ENCODE results near the gene HYPK.
A peak's percentile ranks its signal among the peaks of the same experiment; 100 is the strongest.

The HYPK gene, protein sequence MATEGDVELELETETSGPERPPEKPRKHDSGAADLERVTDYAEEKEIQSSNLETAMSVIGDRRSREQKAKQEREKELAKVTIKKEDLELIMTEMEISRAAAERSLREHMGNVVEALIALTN

DNA sequence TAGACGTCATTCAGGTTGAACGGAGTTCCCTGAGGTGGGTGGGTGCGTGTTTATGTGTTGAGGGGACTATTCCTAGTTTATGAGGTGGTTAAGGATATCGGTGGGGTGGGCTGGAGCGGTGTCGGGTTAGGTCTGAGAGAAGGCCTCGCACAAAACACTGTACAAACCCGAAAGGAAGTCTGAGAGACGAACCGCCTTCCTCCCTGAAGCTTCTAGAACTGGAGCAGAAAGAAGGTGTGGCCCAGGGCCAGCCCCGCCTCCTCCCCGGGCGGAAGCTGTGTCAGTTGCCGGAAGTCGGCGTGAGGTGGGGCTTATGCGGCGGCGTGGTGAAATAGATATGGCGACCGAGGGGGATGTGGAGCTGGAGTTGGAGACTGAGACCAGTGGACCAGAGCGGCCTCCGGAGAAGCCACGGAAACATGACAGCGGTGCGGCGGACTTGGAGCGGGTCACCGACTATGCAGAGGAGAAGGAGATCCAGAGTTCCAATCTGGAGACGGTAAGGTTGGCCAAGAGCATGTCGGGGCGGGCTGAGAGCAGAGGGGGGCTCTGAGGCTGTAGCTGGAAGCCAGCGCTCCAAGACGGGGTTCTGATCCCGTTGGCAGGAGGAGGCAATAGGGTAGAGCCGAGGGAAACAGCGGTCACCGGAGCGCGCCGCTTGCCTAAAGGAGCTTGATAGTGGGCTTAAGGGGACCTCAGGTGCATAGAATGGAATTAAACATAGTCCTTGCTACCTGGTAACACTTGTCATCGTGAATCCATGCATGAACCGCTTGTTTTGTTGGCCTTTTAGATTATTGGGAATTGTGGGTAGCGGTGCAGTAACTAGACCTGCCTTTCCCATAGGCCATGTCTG is at the start of gene HYPK:
Gene HYPK, plus strand, starts transcription at position 314 of the 856 bp plus-strand sequence. Its CDS starts 24 bp downstream, at position 338.
- DNase-seq (ENCODE audit: low read depth in 3 of 3) = peak; percentile 80 to 89 (median 87)

DNA sequence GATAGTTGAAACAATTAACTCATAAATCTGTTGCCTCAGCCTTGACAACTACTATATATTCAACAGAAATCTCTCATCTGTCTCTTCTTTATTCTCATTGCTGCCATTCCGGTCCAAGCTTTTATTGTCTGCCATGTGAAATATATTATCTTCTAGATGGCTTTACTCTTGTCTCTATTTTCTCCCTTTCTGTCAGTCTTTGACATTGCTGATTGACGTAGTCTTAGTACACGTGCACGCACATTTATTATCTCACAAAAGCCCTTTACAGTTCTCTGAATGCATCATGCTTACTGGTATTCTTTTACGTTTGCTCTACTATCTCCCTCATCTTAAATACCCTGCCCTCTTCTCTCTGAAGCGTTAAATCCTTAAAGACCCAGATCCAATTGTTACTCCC is 48.5 kb upstream of the HYPK start:
- DNase-seq (ENCODE audit: low read depth in 3 of 3) = no peak

DNA sequence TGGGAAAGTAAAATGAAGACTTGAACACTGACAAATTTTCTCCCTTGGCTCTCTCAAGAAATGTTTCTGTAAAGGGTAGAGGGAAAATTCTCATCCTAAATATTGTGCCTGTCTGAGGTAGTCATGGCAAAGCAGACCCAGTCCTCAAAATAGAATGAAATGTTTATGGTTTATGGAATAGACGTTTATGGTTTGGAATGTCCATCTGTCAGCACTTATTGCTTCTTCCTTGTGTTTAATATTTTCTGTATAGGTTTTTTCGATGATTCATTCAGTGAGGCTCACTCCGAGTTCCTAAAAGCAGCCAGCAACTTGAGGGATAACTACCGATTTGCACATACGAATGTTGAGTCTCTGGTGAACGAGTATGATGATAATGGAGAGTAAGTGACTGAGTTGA is 37.6 kb upstream of the HYPK start:
- no peak for DNase-seq (ENCODE audit: low read depth in 3 of 3)

DNA sequence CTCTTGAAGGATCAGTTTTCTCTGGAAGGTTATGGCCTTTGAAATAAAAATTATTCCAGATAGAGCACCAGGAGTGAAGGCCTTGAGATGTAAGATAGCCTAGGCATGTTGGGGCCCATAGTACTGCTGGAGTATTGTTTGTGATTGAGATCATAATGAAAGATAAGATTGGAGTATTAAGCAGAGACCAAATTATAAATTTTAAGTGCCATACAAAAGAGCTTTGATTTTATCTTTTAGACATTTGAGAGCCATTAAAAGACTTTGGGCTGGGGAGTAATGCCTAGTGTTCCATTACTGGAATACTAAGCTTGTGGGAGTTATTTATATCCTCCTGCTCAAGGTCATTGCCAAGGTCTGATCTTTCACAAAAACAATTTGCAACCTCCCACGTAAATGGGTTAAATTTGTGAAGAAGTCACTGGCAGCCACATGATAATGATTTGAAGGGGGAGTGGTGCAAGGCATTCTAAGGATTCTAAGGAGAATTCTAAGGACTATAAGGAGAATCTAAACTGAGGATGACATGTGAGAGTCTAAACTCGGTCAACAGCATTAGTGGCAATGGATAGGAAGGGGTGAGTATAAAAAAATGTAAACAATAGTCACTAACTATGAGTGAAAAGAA is 36.5 kb upstream of the HYPK start:
- no peak for DNase-seq (ENCODE audit: low read depth in 3 of 3)

DNA sequence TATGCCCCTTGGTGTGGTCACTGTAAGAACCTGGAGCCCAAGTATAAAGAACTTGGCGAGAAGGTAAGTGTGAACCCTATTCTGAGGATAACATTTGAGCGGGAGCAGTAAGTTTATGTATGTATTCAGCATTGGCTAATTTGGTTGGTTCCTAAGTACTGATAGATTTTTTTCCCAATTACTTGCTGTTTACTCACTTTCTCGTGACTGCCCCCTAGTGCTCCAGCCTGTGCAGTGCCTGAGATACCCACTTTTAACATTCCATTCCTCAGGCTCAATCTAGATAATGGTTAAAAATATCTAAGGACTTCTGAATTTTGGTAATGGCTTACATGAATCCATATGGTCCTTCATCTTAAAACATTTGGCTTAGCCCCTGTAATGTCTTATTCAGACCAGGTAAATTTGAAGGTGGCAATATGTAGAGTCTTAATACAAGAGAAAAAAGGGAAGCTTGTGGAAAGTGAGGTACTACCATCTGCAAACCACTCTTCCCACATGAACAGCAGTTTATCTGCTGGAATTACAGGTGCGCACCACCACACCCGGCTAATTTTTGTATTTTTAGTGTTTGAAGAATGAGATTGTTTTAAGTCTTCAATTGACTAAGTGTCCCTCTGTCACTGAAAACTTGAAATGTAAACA is 30.7 kb upstream of the HYPK start:
- peak in 2 of 3 experiments; percentile 33 to 51 for DNase-seq (ENCODE audit: low read depth in 3 of 3)

DNA sequence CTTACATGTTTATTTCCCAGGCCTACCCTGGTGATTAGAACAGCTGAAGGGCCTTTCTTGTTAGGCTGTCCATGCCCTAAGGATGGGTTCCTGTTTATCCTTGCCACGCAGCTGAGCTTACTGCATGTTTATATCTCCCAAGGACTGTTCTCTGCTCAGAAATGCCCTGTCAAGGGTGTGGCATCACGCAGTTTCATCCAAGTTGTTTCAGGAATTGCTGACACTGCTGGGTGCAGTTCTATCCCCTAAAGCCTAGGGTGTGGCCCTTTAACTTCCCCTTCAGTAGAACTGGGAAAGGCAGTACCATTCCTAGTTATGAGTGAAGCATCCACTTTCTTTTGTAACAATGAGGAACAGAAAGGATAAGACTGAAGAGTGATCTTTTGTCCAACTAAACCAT is 28.6 kb upstream of the HYPK start:
- no peak for DNase-seq (ENCODE audit: low read depth in 3 of 3)

DNA sequence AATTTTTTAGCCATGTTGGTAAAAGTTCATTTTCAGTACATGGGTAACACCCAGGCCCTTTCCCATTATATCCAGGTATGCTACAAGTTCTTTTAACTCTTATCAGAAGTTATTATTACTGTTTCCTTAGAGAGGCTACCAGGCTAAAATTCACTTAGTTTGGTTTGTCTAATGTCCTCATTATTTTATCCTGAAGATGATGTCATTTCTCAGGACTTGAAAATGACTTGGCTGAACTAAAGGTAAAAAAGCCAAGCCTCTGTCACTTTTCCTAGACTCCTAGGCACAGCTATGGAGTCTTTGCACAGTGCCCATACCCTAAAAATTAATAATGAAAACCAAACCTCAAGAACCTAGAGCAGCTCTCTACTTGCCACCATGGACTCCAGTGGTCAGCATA is 27.8 kb upstream of the HYPK start:
- no peak for DNase-seq (ENCODE audit: low read depth in 3 of 3)

DNA sequence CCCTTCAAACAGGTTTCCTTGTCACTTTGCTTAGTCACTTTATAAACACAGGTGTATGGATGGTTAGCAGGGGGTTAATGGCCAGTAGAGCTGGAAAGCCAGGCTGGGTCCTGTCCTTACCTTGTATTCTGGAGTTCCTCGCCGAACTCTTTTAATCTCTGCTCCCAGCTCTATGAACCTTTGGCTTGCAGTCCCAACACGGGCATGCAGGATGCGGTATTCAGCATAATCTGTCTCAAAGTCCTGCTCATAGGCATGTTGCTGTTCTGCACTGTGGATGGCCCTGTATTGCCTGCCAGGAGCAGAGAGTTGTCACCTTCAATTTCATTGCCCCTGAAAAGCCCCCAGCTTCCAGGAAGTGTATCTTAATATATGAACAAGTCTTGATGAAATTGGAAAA is 26.3 kb upstream of the HYPK start:
- no peak for DNase-seq (ENCODE audit: low read depth in 3 of 3)

DNA sequence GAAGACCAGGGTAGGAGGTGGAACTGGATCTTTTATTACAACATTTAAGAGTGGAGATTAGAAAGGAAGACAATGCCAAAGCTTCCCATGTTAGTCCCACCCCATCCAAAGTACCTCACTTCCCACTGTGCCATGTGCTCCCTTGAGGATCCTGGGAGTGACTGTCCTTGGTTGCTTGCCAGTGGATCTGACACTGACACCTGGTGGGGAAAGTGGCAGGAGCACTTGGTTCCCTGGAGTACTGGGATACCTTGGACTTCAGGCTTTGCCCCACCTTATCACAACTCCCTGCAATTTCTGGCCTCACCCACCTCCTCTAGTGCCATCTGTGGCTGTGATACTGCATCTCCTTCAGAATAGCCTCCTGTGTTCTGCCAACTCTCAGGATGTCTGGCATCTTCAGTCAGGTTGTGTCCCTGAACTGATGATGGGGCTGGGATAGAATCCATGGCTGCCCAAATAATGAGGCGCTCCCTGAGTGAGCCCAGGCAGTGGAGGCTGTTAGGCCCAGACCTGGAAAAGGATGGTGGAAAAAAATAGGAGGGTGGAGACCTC is 24.9 kb upstream of the HYPK start:
- DNase-seq (ENCODE audit: low read depth in 3 of 3) = no peak

DNA sequence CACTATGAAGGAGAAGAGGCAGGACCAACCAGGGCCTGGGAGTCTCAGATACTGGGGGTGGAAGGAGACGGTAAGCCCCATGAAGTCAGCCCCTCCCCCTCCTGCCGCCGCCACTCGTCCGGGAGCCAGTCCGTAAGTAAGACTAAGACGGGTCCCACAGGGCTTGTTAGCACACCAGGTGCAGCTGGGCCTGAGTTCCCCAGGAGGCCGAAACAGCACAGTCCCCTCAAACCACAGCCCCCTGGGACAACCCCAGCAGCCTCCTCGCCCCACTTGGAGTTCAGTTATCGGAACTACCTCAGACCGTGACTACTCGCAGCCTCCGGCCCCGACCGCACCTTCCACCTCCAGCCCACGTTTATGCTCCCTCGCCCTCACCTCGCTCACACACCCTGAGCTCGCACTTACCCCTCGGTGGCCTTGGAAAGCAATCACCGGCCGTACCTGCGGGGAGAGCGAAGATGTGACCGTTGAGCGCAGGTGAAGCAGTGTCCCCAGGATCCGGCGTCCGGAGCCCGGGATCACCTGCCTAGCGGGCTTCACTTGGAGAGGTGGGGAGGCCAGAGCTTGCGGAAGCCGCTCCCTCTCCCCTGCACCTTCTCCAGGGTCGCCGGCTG is 24.2 kb upstream of the HYPK start:
- DNase-seq (ENCODE audit: low read depth in 3 of 3) = no peak

DNA sequence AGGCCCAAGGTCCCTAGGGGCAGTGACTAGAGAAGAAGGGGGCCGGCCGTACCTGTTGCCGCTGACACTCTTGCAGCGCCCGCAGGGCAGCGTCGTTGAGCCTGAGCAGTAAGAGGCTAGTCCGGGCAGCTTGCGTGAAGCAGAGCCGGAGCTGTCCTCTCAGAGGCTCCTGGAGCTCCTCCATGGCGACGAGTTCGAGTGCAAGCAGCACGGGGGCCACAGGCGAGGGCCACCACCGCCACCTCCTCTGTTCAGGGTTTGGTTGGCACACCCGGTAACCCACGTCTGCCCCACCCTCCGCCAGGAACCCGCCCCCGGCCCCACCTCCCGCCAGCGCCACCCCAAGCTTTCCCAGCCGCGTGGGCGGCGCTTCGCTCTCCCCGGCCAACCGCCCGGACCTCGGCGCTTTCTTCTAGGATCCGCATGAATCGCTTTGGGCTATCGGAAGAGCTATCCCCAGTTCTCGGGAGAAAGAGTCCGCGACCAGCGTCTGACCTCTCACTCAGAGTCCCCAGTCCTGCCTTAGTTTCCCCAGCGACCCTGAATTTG is 23.6 kb upstream of the HYPK start, which contains the start of gene ELL3:
Gene ELL3, minus strand, starts transcription at position 249 of the 549 bp plus-strand sequence. Its CDS starts 65 bp downstream, at position 184.
- DNase-seq (ENCODE audit: low read depth in 3 of 3) = peak; percentile 41 to 77 (median 48)

DNA sequence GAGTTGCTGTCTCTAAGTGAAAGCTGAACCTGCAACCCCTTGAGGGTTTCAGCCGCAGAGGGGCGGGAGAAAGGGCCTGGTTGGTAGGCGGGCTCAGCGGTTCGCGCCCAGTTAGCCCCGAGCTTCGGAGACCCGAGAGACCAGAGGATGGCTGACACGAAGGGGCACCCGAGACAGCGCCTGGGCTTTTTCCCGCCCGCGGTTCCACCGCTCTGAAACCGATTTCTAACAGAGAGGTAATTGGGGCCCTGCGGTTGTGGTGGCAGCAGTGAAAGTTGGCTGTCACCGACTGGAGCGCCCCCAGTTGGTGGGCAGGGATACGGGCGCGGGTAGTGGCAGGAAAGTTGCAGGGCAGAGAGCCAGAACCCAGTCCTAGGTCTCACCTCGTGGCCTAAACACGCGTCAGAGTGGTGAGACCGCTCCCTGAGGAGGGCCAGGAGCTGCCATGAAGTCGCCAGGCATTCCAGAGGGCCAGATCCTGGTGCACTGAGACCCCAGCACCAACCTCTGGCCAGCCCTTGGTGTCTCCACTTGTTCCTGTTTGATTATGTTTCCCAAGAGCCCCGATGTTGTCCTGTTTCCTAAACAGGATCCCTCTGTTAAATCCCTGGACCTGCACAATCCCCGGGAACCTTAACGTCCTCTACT is 23.0 kb upstream of the HYPK start:
- peak; percentile 64 to 88 (median 72) for DNase-seq (ENCODE audit: low read depth in 3 of 3)

DNA sequence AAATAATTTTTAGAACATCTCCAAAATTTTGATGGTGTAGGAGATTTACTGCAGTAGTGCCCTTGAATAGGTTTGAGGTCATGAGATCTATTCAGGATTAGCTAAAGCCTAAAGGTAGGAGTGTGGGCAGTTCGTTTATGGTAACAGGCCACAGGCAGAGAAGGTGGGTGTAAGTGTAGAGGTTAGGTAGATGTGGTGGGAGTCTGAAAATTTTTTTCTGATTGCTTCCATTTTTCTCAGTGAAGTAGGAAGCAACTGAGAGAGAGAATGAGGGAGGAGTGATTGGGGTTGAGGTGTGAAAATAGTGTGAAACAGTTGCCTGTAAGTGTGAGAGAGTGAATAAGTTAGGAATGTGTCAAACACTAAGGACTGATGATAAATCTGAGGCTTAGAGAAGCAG is 21.4 kb upstream of the HYPK start:
- DNase-seq (ENCODE audit: low read depth in 3 of 3) = no peak

DNA sequence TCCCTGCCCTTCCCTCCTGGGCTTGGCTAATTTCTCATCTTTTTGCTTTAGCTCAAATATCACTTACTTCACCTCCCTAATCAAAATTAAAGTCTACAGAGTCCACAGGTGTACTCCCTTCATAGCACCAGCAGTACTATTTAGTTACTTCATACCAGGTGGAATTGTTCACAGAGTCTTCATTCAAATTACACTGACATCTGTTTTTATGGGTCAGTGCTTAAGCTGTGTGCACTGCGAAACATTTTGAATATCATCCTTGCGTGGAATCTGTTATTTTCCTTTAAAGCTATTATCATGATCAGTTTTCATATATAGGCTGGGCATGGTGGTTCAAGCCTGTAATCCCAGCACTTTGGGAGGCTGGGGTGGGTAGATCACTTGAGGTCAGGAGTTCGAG is 11.0 kb upstream of the HYPK start:
- DNase-seq (ENCODE audit: low read depth in 3 of 3) = no peak

DNA sequence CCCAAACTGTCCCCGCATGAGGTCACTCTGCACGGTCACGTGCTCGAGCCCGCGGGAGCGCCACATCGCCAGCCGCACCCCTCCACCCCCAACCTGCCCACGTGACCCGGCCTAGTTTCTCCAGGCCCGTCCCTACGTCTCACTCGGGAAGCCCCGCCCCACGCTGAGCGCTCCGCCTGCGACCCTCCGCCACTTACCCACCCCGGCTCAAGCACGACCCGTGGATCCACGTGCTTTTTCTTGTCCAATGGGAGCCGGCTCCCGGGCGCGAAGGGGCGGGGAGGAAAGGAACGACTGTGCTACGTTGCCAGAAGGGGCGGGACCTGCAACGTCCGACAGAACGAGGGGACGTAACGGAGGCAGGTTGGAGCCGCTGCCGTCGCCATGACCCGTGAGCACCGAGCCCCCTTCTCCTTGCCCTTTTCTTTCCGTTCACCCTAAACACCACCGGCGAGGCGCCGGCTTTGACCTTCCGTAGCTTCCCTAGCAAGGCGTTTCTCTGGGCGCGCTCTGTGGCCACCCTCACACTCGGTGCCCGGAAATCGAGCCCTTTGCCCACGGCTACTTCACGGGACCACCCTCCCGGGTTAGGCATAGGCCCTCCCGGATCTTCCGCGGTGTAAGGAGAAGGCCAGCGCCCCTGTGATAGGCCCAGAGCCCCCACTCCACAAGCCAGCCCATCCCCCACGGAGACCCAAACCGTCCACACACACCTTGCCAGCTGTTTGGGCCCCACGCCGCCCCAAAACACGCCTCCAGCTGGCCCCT is 8.2 kb upstream of the HYPK start, which contains the start of gene SERF2:
Gene SERF2, plus strand, starts transcription at position 328 of the 768 bp plus-strand sequence. Its CDS starts 57 bp downstream, at position 385.
- DNase-seq (ENCODE audit: low read depth in 3 of 3) = peak; percentile 99 to 100 (median 100)

DNA sequence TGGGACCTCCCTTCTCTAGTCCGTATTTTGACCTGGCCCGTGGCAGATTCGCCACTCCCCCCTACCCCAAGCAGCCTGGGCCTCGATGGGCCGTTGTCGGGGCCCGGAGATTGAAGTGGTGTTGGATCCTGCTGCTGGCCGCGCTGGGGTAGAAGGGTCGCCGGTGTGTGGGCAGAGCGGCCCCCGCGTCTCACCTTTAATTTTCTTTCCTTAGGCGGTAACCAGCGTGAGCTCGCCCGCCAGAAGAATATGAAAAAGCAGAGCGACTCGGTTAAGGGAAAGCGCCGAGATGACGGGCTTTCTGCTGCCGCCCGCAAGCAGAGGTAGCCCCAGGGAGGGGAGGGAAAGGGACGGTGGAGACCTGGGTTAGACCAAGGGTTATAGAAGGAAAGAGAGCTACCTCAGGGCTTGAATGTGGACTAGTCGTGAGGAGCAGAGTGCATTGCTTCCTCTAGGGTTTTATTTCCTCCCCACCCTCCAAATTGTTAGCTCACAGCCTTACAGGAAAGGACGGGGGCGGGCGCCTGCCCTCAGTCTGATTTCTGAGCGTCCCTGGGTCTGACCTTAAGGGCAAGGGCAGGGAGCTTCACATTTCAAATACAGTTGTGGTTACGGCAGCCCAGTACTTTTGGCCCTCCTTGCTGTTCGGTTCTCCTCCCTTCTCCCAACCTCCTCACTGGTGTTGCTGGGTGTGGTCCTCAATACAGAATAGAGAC is 7.5 kb upstream of the HYPK start:
- peak in 1 of 3 experiments; percentile 28 for DNase-seq (ENCODE audit: low read depth in 3 of 3)

DNA sequence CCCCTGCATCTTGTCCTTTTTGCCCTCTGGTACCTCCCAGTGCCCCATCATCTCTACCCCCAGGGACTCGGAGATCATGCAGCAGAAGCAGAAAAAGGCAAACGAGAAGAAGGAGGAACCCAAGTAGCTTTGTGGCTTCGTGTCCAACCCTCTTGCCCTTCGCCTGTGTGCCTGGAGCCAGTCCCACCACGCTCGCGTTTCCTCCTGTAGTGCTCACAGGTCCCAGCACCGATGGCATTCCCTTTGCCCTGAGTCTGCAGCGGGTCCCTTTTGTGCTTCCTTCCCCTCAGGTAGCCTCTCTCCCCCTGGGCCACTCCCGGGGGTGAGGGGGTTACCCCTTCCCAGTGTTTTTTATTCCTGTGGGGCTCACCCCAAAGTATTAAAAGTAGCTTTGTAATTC is 6.8 kb upstream of the HYPK start:
- no peak for DNase-seq (ENCODE audit: low read depth in 3 of 3)

DNA sequence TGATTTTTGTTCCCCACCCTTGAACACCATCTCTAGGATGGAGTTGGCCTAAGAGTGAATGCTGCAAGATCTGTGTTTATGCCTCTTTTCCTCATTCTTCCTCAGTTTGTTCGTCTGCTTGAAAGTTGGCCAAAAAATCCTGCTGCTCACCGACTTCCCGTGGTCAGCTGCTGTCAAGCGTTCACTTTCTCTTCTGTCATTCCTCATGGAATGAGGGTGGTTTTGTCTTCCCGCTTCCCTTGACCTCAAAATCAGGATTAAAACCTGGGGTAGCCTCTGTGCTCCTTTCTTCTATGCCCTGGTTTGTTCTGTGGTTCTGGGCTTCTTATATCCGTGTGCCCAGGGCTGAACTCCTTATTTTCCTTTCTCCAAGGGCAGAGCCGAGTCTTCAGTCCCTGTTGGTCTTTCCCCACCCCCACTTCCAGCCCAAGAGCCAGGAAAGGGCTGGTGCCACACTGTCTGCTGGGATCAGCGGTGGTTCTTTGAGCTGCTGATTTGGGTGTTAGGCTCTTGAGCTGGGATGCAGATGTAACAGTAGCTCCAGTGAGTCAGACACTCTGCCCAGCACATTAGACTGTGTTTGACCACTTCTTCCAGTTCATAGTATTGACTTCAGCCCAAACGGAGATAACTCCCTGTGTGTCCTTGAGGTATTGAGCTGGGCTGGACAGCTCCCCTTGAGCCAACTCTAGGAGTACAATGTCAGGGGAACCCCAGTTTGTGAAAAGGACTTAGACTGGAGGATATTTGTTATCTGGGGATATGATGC is 5.9 kb upstream of the HYPK start:
- DNase-seq (ENCODE audit: low read depth in 3 of 3) = no peak

All from stimulated activated CD4-positive, alpha-beta T cell treated with anti-CD3 and anti-CD28 coated beads, TNF-alpha, amount 100 ng/mL, for 24 hours (primary cell).